NCI-H524 (cell line): ENCODE results near the gene COLEC11.
"Not testable (repeated sequence)": the region's sequence is repeated elsewhere in the genome, so short reads cannot be mapped to it uniquely, and the experiment has no call there.

Experiments
- DNase-seq, 2 experiments: peaks; one replicate each; lab custom pipeline; 2025; lab: John Stamatoyannopoulos, UW

The COLEC11 gene

GRCh38 chr2:3654531-3655225 lies 59.8 kb downstream of the COLEC11 start:
- DNase-seq, result no peak

DNA sequence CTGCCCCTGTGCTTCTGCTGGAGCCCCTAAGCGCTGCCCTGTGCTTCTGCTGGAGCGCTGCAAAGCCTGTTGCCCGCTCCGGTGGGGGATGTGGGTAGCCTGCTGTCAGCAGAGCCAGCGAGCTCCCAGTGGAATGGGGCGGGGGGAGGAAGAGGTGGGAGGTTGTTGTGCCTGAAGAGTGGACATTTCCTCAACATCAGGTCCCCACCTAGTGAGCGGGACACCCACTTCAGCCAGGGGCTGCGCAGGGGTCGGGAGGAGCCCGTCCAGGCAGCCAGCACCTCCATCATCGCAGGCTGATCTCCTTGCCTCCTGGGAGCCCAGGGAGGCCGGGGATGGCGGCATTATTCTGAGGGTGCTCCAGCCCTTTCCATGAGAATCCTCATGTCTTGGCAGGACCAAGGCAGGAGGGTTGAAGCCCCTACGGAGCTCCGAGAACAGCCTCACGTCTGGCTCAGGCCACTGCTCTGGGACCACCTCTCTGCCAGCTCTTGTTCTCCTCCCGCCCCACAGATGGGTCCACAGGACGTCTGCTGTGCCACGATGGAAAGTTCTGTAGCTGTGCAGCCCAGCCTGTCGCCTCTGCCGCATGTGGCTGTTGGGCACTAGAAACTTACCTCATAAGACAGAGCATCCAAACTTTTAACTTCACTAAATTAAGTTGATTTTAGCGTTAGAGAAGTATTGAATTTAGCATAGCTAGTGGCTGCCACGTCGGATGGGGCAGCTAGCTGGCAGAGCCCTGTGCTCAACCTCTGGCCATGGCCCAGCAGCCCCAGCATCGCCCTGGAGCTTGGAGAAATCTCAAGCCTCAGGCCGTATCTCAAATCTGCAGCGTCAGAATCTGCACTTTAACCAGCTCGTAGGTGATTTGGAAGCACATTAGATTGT lies 61.2 kb downstream of the COLEC11 start:
- no peak for DNase-seq

DNA sequence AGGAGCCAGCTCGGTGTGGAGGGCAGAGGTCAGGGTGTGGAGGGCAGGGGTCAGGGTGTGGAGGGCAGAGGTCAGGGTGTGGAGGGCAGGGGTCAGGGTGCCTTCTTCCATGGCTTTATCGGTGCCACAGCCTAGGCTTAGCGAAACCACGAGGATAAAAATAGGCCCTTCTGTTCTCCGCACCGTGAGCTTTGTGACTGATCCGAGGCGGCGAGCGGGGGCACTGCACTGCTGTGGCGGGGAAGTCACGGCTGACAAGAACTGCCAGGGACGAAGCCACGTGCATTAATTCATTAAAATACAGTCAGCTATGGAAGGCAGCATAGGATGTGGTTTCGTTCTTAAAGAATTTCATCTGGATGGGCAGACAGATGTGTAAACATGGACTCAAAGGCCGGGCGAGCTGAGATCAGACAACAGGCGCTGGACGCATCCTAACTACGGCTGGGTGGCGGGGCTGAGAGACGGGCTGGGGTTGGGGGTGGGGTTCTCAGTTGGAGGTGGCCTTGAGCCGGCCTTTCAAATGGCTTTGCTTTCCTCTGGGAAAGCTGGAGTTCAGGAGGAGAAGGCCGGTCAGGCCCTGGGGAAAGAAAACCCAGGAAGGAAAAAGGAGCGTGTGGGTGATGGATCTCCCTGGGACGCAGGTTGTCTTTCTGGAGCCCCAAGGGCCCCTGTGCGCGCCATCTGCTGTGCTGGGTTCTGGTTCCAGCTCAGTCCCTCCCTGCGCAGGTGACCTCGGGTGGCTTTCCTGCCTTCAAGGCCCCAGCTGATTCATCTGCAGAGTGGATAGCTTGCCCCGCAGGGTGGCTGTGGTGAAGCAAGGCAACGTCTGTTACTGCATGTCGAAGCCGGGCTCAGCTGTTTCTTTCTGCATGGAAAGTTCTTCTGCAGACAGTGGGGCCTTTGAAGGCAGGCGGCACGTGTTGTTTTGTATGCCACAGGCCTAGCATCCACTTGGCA lies 62.1 kb downstream of the COLEC11 start:
- DNase-seq, result no peak

GRCh38 chr2:3657881-3658280 lies 63.0 kb downstream of the COLEC11 start, which contains the start of gene ALLC:
ALLC (plus strand) TSS chr2:3658200; CDS start chr2:3671158, 12,958 bp downstream.
- DNase-seq, result no peak

- DNase-seq, result peak in 1 of 2 experiments; percentile 53
These were observed 64.8 kb downstream of the COLEC11 start for GRCh38 chr2:3659447-3660432.

GRCh38 chr2:3660640-3661039 lies 65.7 kb downstream of the COLEC11 start:
- DNase-seq, result not testable (repeated sequence)

DNA sequence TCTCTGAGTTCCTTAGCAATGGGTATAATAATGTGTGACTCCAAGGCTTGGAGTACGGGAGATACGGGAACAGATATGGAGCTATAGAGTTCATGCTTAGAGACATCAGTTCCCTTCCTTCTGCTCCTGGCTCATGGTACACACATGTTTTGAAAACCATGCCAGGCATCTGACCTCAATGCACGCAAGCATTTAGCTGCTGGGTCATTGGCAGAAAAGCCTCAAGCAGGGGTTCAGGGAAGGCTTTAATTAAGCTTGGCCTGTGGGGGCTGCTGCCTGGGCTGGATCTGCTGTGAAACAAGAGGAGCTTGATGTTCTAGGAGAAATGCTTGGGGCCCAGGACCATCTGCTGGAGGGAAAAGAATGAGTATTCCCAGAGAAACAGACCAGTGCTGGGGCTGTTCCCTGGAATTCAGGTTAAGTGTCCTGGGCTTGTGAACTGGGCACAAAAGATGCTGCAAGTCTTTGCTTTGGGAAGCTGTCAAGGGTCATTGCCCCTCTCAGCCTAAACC lies 66.3 kb downstream of the COLEC11 start:
- no peak for DNase-seq

DNA sequence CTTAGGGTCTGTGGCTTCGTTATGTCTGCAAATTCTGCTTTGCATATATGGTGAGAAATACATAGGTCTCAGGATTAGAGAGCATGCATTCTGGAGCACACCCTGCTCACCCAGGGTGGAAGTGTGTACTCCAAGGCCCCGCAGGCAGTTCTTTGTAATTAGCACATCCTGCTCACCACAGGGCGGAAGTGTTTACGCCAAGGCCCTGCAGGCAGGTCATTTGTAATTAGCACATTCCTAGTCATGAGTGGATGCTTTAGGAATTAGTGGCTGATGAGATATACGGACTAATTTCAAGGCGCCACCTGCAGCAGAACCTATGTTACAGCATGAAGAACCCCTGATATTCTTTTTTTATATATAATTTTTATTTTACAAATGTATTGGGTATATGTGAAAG lies 67.3 kb downstream of the COLEC11 start:
- DNase-seq, result no peak

DNA sequence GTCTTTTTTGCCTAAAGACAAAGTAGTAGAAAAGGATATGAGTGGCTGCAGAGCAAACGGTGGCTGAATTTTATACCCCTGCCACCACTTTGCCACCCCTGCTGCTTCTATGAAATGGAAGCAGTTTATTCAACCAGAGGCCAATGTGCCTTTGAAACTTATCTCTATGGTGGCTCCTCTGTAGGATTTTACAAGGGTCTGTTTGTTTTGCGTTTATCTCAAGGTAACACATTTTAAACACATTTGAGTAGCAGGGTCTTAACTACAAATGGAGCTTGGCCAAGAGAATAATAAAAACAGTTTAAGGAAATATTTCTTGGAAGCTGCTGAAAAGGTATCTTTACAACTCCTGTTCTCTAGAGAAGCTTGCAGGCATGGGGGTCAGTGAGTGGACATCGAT lies 69.2 kb downstream of the COLEC11 start:
- no peak for DNase-seq

GRCh38 chr2:3664925-3665324 lies 70.0 kb downstream of the COLEC11 start:
- DNase-seq, result no peak

DNA sequence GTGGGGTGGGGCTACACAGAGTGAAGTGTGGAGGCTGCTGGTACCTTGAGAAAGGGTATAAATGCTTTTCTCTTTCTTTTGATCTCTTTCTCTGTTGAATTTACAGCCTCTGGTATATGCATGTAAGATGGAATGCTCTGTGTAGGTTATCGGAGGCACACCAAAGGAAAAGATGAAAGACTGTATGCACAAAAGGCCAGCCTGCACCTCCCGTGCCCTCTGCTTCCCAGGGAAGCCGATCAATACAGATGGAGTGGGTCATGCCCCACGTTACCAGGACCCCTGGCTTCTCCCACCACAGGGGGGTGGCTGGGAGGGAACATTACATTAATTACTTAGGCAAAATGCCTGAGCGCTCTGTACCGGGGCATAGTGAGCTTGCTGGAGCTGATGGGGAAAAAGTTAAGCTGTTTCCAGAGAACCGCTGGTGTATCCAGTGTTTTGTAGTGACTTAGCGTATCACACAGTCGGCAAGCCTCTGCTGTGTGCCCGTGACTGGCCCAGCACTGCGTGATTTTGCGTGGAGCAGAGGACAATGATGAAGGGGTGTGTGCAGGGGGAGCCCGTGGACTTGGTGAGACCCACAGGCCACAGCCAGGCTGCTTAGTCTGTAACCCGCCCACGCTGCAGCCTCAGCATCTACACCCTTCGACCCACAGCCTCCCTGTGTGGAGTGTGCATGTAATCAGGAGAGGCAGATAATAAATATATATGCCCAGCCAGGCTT lies 71.1 kb downstream of the COLEC11 start:
- DNase-seq, result no peak

DNA sequence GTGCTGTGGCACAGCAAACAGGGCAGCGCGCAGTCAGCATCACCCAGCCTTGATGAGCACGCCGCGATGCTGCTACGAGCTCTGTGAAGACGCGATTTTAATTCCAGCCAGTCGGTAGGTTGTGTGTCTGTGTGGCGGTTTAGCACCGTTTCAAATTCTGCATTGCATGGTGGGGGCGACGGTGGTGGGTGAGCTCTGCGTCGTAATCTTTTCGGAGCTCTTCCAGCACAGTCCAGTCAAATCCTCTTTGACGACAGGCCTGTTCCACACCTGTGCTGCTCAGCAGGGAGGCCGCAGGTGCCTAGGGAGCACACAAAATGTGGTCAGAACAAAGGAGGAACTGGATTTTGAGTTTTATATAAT lies 71.7 kb downstream of the COLEC11 start:
- no peak for DNase-seq

GRCh38 chr2:3667151-3667631 lies 72.3 kb downstream of the COLEC11 start:
- peak; percentile 79 to 91 for DNase-seq

DNA sequence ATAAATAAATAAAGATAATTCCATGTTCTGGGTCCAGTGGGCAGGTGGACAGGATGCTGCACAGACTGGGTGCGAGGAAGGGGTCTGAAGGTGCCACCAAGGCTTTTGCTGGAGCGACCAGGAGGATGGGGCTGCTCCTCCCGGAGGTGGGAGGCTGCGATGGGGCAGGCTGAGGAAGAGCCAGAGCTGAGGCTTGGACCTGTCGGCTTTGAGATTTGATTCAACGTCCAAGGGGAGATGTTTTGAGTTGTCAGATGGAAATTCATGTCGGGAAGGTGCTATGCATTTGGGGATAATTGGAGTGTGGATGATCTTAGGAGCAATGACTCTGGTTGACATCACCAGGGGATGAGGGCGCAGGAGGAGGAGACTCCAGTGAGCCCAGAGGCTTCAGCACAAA lies 74.7 kb downstream of the COLEC11 start:
- DNase-seq, result no peak

GRCh38 chr2:3670376-3670775 lies 75.5 kb downstream of the COLEC11 start:
- DNase-seq, result no peak

DNA sequence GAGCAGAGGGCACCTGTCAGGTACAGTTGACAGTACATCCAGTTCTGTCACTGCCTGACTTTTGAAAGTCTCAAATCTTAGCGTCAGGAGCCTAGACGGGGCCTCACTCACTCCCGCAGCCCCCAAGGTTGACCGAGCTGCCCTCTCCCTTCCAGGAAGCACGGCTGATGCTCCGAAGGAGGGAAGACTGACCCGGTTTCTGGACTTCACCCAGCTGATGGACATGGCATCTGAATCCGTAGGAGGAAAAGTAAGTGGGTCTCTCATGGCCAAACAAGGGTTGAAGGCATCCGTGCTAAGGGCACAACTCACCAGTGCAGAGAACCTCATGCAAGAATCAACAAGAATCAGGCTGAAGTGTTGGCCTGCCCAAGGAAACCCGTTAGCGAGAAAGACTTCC lies 76.0 kb downstream of the COLEC11 start:
- DNase-seq, result no peak

- peak in 1 of 2 experiments; percentile 53 for DNase-seq
These were observed 78.2 kb downstream of the COLEC11 start for GRCh38 chr2:3672861-3673678.

DNA sequence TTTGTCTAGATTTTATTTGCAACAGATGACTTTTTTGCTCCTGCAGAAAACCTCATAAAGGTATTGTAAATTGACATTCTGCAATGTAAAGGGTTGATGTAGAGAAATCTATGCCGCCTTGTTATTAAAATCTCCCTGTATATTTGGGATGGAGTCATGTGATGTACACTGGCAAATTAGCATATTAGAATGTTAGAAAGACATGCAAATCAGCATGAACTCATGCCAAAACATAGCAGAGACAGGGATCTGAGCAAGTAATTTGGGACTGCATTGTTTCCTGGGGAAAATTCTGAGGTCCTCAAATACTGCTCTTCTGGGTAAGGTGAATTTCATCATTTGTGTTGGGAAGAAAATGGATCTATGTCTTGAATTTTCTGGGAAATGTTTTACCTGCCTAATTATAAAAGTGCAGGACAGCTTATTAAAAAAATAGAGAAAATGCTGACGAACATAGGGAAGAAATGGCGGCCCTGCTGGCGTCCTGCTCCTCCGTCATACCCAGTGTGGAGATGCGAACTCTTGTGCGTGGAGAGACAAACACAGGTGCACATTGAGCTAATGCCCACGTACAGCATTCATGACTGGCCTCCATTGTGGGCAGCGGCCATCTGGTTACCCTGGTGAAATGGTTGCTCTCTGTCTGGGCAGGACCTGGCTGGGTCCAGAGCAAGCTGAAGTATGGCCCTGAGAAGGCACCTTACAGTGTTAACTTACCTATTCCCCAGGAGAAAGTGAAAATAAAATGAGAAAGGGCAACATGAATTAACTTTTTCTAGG lies 79.3 kb downstream of the COLEC11 start:
- DNase-seq, result no peak
